ENCODE data around the gene BOC.

BOC gene

DNA sequence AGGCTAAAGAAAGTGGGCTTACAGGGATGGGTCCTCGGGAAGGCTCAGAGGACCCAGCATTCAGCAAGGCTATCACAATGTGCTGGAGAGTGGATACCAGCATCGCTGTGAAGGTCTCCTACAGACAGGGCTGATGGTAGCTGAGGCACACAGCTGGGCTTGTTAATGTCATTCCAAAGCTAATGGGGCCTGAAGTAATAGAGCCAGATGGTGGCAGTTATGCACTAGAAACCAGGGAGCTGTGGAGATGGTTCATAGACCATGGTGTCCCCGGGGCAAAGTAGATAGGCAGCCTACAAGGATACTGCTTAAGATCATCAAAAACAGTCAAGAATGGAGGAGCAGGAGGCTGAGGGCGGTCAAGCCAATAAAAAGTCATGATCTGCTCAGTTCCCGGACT lies 24.8 kb upstream of the BOC start:
- TF ChIP-seq YY1 (IDR thresholded peaks at IDR 0.05; ENCODE audit: low read depth) (no peak), FOXM1 (IDR thresholded peaks at IDR 0.05; ENCODE audit: borderline replicate concordance, low read depth) (no peak), RAD21 (IDR thresholded peaks at IDR 0.05; ENCODE audit: low read depth) (no peak), ZBTB7A (IDR thresholded peaks at IDR 0.05; ENCODE audit: low read depth) (no peak), CEBPB (IDR thresholded peaks at IDR 0.05) (no peak), TCF12 (IDR thresholded peaks at IDR 0.05; ENCODE audit: low read depth) (no peak), NFIC (IDR thresholded peaks at IDR 0.05) (no peak), TAF1 (IDR thresholded peaks at IDR 0.05; ENCODE audit: low read depth) (no peak), CREB1 (IDR thresholded peaks at IDR 0.05; ENCODE audit: low read depth) (no peak), TEAD4 (IDR thresholded peaks at IDR 0.05) (no peak), EP300 (IDR thresholded peaks at IDR 0.05; ENCODE audit: borderline replicate concordance) (no peak), EGR1 (IDR thresholded peaks at IDR 0.05) (no peak)
- TF ChIP-seq, protein P1, sequence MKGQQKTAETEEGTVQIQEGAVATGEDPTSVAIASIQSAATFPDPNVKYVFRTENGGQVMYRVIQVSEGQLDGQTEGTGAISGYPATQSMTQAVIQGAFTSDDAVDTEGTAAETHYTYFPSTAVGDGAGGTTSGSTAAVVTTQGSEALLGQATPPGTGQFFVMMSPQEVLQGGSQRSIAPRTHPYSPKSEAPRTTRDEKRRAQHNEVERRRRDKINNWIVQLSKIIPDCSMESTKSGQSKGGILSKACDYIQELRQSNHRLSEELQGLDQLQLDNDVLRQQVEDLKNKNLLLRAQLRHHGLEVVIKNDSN (IDR thresholded peaks at IDR 0.05): no peak
- TF ChIP-seq, protein P2, sequence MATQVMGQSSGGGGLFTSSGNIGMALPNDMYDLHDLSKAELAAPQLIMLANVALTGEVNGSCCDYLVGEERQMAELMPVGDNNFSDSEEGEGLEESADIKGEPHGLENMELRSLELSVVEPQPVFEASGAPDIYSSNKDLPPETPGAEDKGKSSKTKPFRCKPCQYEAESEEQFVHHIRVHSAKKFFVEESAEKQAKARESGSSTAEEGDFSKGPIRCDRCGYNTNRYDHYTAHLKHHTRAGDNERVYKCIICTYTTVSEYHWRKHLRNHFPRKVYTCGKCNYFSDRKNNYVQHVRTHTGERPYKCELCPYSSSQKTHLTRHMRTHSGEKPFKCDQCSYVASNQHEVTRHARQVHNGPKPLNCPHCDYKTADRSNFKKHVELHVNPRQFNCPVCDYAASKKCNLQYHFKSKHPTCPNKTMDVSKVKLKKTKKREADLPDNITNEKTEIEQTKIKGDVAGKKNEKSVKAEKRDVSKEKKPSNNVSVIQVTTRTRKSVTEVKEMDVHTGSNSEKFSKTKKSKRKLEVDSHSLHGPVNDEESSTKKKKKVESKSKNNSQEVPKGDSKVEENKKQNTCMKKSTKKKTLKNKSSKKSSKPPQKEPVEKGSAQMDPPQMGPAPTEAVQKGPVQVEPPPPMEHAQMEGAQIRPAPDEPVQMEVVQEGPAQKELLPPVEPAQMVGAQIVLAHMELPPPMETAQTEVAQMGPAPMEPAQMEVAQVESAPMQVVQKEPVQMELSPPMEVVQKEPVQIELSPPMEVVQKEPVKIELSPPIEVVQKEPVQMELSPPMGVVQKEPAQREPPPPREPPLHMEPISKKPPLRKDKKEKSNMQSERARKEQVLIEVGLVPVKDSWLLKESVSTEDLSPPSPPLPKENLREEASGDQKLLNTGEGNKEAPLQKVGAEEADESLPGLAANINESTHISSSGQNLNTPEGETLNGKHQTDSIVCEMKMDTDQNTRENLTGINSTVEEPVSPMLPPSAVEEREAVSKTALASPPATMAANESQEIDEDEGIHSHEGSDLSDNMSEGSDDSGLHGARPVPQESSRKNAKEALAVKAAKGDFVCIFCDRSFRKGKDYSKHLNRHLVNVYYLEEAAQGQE (IDR thresholded peaks at IDR 0.05; ENCODE audit: low read depth): no peak
- TF ChIP-seq, protein P3, sequence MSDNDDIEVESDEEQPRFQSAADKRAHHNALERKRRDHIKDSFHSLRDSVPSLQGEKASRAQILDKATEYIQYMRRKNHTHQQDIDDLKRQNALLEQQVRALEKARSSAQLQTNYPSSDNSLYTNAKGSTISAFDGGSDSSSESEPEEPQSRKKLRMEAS (IDR thresholded peaks at IDR 0.05): no peak

DNA sequence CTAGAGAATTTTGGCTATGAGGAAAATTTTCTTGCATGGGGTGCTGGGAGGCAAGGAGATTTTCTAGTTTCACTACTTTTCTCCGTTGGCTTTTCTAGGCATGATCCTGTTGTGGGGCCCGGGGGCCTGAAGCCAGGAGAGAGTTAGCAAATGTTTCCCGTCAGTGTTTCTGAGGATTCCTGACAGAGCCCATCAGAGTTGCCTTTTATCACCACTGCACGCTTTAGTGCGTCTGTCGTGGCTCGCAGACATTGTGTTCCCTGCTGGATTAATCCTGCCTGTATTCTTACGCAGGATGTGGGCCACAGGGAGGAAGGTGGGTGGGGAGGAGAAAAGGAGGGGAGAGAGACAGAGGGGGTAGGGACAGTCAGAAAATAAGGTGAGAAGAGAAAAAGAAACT lies 18.1 kb upstream of the BOC start:
- no peak for TF ChIP-seq EP300 (IDR thresholded peaks at IDR 0.05; ENCODE audit: borderline replicate concordance)
- TF ChIP-seq ZBTB7A (IDR thresholded peaks at IDR 0.05; ENCODE audit: low read depth): no peak
- TF ChIP-seq RAD21 (IDR thresholded peaks at IDR 0.05; ENCODE audit: low read depth): no peak
- TF ChIP-seq, protein P1 (IDR thresholded peaks at IDR 0.05): no peak
- no peak for TF ChIP-seq CEBPB (IDR thresholded peaks at IDR 0.05)
- TF ChIP-seq TEAD4 (IDR thresholded peaks at IDR 0.05): no peak
- TF ChIP-seq, protein P2 (IDR thresholded peaks at IDR 0.05; ENCODE audit: low read depth): no peak
- TF ChIP-seq, protein P3 (IDR thresholded peaks at IDR 0.05): no peak
- TF ChIP-seq TCF12 (IDR thresholded peaks at IDR 0.05; ENCODE audit: low read depth): no peak
- no peak for TF ChIP-seq YY1 (IDR thresholded peaks at IDR 0.05; ENCODE audit: low read depth)
- no peak for TF ChIP-seq EGR1 (IDR thresholded peaks at IDR 0.05)
- no peak for TF ChIP-seq TAF1 (IDR thresholded peaks at IDR 0.05; ENCODE audit: low read depth)
- no peak for TF ChIP-seq FOXM1 (IDR thresholded peaks at IDR 0.05; ENCODE audit: borderline replicate concordance, low read depth)
- no peak for TF ChIP-seq CREB1 (IDR thresholded peaks at IDR 0.05; ENCODE audit: low read depth)
- TF ChIP-seq NFIC (IDR thresholded peaks at IDR 0.05): no peak

DNA sequence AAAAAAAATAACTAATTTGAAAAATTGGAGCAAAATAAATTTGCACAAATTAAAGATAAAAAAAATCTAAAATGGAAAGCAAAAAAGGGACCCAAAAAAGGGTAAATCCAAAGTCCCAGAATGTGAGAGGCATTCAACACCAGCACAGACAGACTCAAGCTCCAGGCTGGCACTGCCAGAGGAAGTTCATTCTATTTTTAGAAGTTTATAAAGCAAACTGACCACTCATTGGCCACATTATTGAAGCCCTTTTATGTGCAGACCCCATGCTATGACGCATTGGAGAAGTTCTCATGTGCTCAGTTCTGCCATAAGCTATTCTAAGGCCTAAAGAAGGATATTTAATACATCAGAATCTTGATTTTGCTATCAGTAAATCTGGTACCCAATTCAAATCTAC lies 17.6 kb upstream of the BOC start:
- TF ChIP-seq YY1 (IDR thresholded peaks at IDR 0.05; ENCODE audit: low read depth) (no peak), TCF12 (IDR thresholded peaks at IDR 0.05; ENCODE audit: low read depth) (no peak), TEAD4 (IDR thresholded peaks at IDR 0.05) (no peak), RAD21 (IDR thresholded peaks at IDR 0.05; ENCODE audit: low read depth) (no peak), CEBPB (IDR thresholded peaks at IDR 0.05) (no peak), CREB1 (IDR thresholded peaks at IDR 0.05; ENCODE audit: low read depth) (no peak), NFIC (IDR thresholded peaks at IDR 0.05) (no peak), ZBTB7A (IDR thresholded peaks at IDR 0.05; ENCODE audit: low read depth) (no peak), EGR1 (IDR thresholded peaks at IDR 0.05) (no peak), TAF1 (IDR thresholded peaks at IDR 0.05; ENCODE audit: low read depth) (no peak), EP300 (IDR thresholded peaks at IDR 0.05; ENCODE audit: borderline replicate concordance) (no peak), FOXM1 (IDR thresholded peaks at IDR 0.05; ENCODE audit: borderline replicate concordance, low read depth) (no peak)
- TF ChIP-seq, protein P2 (IDR thresholded peaks at IDR 0.05; ENCODE audit: low read depth): no peak
- TF ChIP-seq, protein P3 (IDR thresholded peaks at IDR 0.05): no peak
- TF ChIP-seq, protein P1 (IDR thresholded peaks at IDR 0.05): no peak
